Heart left ventricle (tissue), 16 donors: ENCODE measurements around the gene CCDC33. TPM values are rescaled to one million over a fixed set of nuclear protein-coding genes. Genes with fewer than 3 reads are reported as not detected.

Experiments
- ATAC-seq, 4 donors: fragments of 200-7000 bp; cut with Tn5 transposase; one replicate each; pipeline ENCODE4 v1.9.1; 2020 to 2022; ENCODE audit warnings: moderate library complexity in 4 of 4, mild to moderate bottlenecking in 3 of 4, moderate number of reproducible peaks in 1 of 4
- DNase-seq, 5 donors: peaks; one replicate each; pipeline ENCODE4 v3.0.0-alpha.2; 2020
- H3K27ac ChIP-seq, 12 donors: fragments of 200-600 bp; sonication (generic) in 4 of 12; one replicate each; pipeline versions ENCODE4 v1.5.0 to v1.8.0; 2016 to 2022; ENCODE audit warnings: mild to moderate bottlenecking in 2 of 12
- H3K27me3 ChIP-seq, 9 donors: fragments of 200-600 bp; sonication (generic) in 2 of 9; one replicate each; pipeline versions ENCODE4 v1.5.1 to v1.8.0; 2016 to 2022; ENCODE audit warnings: mild to moderate bottlenecking in 3 of 9
- H3K36me3 ChIP-seq, 9 donors: fragments of 200-600 bp; sonication (generic) in 2 of 9; one replicate each; pipeline versions ENCODE4 v1.5.0 to v1.8.0; 2018 to 2022; ENCODE audit warnings: mild to moderate bottlenecking in 2 of 9
- H3K4me1 ChIP-seq, 12 donors: fragments of 200-600 bp; sonication (generic) in 4 of 12; one replicate each; pipeline versions ENCODE4 v1.5.0 to v1.8.0; 2016 to 2022; ENCODE audit warnings: mild to moderate bottlenecking in 3 of 12
- H3K4me3 ChIP-seq, 12 donors: fragments of 200-600 bp; sonication (generic) in 4 of 12; one replicate each; pipeline versions ENCODE4 v1.5.0 to v1.8.0; 2017 to 2022; ENCODE audit warnings: mild to moderate bottlenecking in 9 of 12, moderate library complexity in 4 of 12
- H3K9me3 ChIP-seq, 12 donors: fragments of 200-600 bp; sonication (generic) in 4 of 12; one replicate each; pipeline versions ENCODE4 v1.5.0 to v1.8.0; 2016 to 2022; ENCODE audit warnings: mild to moderate bottlenecking in 1 of 12
- CTCF ChIP-seq, 12 donors: fragments of 200-600 bp; sonication (generic) in 4 of 12; IDR thresholded peaks; one replicate each; pipeline versions ENCODE4 v1.5.0 to v1.8.0; 2018 to 2022; ENCODE audit warnings: antibody characterized with exemption in 12 of 12, mild to moderate bottlenecking in 5 of 12
- POLR2A ChIP-seq, 2 donors: fragments of 450-650 bp; IDR thresholded peaks; one replicate each; pipeline ENCODE4 v1.6.1; 2017; ENCODE audit warnings: antibody characterized with exemption in 2 of 2, mild to moderate bottlenecking in 2 of 2, moderate library complexity in 2 of 2
- WGBS, 4 donors: extraction: QIAGEN DNeasy Blood & Tissue Kit in 2 of 4; methylation state at CpG; one replicate each; pipeline versions ENCODE4 v1.1.5 to v1.1.7; 2013 to 2018; 5-methylcytosine and 5-hydroxymethylcytosine counted together
- intact Hi-C, 10 donors: fragments of 100-400 bp; cut with DNase I; formaldehyde crosslinking; loops; one replicate each; pipeline versions ENCODE4 v1.11.1 to v1.14.2; 2022
- polyA plus RNA-seq, 2 donors: library from polyadenylated mRNA; stranded (reverse); fragments of 200-250 nt; gene quantifications; one replicate each; pipeline ENCODE4 v1.2.3, GENCODE V29; 2013
- total RNA-seq, 9 donors: library from RNA; depleted of rRNA in 2 of 9; stranded (reverse); fragments of >200 nt in 2 of 9; fragmentation: NEBNext Ultra II Directional in 3 of 9; extraction: Animal tissue kit (Norgen Biotek cat#: 25700) in 3 of 9; gene quantifications; one replicate each; pipeline versions ENCODE4 v1.1.0 to v1.2.4, GENCODE V29; 2016 to 2023
- donor health status: ischemic (EF 13 %, LVEDD 7.1; RV severe dilation, severe dysfunction).
- donor health status: healthy with polysubstance abuse.
- donor health status: DM: no; HTN: yes; CAD: no.
- donor health status: DM: no; HTN: no; CAD: no.
- donor health status: ischemic (EF 25% LVEDD 6.9; RV normal size, moderate dysfunction).
- donor health status: ischemic (EF 25% LVEDD 5.7; RV mildly dilated, moderate dysfunction).
- donor health status: healthy.
- donor health status: DM: yes; HTN: yes; CAD: no.
- donor health status: ischemic (EF 35%, LVEDD 5.7; RV mildly dilated, moderate dysfunction).
- donor health status: nonischemic (EF 11% LVEDD 7.7; RV severe dilation, severe dysfunction).
- donor health status: DM: yes; HTN: yes; CAD: no.
- donor health status: PGD.
- donor health status: ischemic (EF 29% LVEDD 5.4; RV normal size, mild dysfunction).
- donor health status: nonischemic (EF 23%, LVEDD 6.1; RV moderate dilation, normal function).

CCDC33 gene
- total and polyA plus RNA-seq, 11 donors: 0.08 TPM; not detected in 10

GRCh38 chr15:74269362-74270035 lies 33.4 kb downstream of the CCDC33 start:
- ATAC-seq (no peak), DNase-seq (peak in 1 of 5 donors; percentile 24)
- Histone ChIP-seq H3K27me3 (peaks cover 0 to 41% (median 7%) of the 10 kb centered on the region in 9 donors), H3K27ac (no peak overlapping the region), H3K36me3 (no peaks in the 10 kb centered on the region), H3K9me3 (no peaks in the 10 kb centered on the region), H3K4me3 (no peak overlapping the region), H3K4me1 (no peaks in the 10 kb centered on the region)
- no peak for TF ChIP-seq POLR2A (IDR thresholded peaks at IDR 0.05)
- no peak for TF ChIP-seq CTCF (IDR thresholded peaks at IDR 0.05)
- intact Hi-C loops: no loop called here
- WGBS, 4 donors: 82 to 91% (median 86%) methylated on average over 7 to 8 of the region's 8 CpGs

- DNase-seq: no peak
- peaks cover 0 to 35% (median 7%) of the 10 kb centered on the region in 9 donors for H3K27me3 ChIP-seq
These were observed 34.0 kb downstream of the CCDC33 start for GRCh38 chr15:74270155-74270554.

GRCh38 chr15:74270854-74271520 lies 34.9 kb downstream of the CCDC33 start:
- H3K27me3 ChIP-seq: peaks cover 0 to 30% (median 5%) of the 10 kb centered on the region in 9 donors
- intact Hi-C loops: no loop called here
- WGBS, 4 donors: 30 to 41% (median 34%) methylated on average over 14 of the region's 14 CpGs
- ATAC-seq (no peak), DNase-seq (peak in 1 of 5 donors; percentile 11)
- H3K4me1 ChIP-seq: no peaks in the 10 kb centered on the region
- H3K9me3 ChIP-seq: no peaks in the 10 kb centered on the region
- no peak overlapping the region for H3K4me3 ChIP-seq
- TF ChIP-seq POLR2A (IDR thresholded peaks at IDR 0.05): no peak
- no peak for TF ChIP-seq CTCF (IDR thresholded peaks at IDR 0.05)
- H3K36me3 ChIP-seq: no peaks in the 10 kb centered on the region
- H3K27ac ChIP-seq: no peak overlapping the region

More at GRCh38 chr15:74270155-74270554, 34.0 kb downstream of the CCDC33 start:
- Histone ChIP-seq H3K9me3 (no peaks in the 10 kb centered on the region), H3K36me3 (no peaks in the 10 kb centered on the region), H3K27ac (no peak overlapping the region), H3K4me3 (no peak overlapping the region), H3K4me1 (no peaks in the 10 kb centered on the region)
- no peak for TF ChIP-seq POLR2A (IDR thresholded peaks at IDR 0.05)
- WGBS, 4 donors: 90 to 93% (median 92%) methylated on average over 6 of the region's 6 CpGs
- no peak for ATAC-seq
- intact Hi-C loops: no loop called here

- Histone ChIP-seq H3K9me3 (no peaks in the 10 kb centered on the region), H3K4me3 (no peak overlapping the region), H3K27me3 (peaks cover 0 to 24% (median 4%) of the 10 kb centered on the region in 9 donors), H3K4me1 (no peaks in the 10 kb centered on the region), H3K27ac (no peak overlapping the region), H3K36me3 (no peaks in the 10 kb centered on the region)
- 85 to 91% (median 87%) methylated on average over 10 of the region's 10 CpGs for WGBS, 4 donors
- DNase-seq: no peak
- ATAC-seq: peak in 1 of 4 donors; percentile 14
- TF ChIP-seq POLR2A (IDR thresholded peaks at IDR 0.05) (no peak), CTCF (IDR thresholded peaks at IDR 0.05) (no peak)
- intact Hi-C loops: no loop called here
These were observed 36.7 kb downstream of the CCDC33 start for GRCh38 chr15:74272812-74273211.
